IPS DF 6.9 (cell line): ENCODE data around the gene LRRC56.

Experiments used
- DNase-seq: peaks from one replicate; pipeline ENCODE4 v3.0.0-alpha.2; 2013; ENCODE audit warnings: low read depth, low spot score
- H3K27ac ChIP-seq: one replicate; pipeline ENCODE4 v1.5.1; 2013; ENCODE audit warnings: low read length, control low read depth
- H3K27me3 ChIP-seq: 2 replicates; pipeline ENCODE4 v1.6.1; 2013; ENCODE audit warnings: mild to moderate bottlenecking, low read length; ENCODE audit not compliant: control insufficient read depth, insufficient read depth
- H3K36me3 ChIP-seq: 2 replicates; pipeline ENCODE4 v1.6.1; 2013; ENCODE audit warnings: low read length; ENCODE audit not compliant: control insufficient read depth, insufficient read depth
- H3K4me1 ChIP-seq: 2 replicates; pipeline ENCODE4 v1.6.1; 2013; ENCODE audit warnings: low read length; ENCODE audit not compliant: control insufficient read depth, insufficient read depth
- H3K4me3 ChIP-seq: 2 replicates; pipeline ENCODE4 v1.5.1; 2013; ENCODE audit warnings: mild to moderate bottlenecking, low read length
- H3K9me3 ChIP-seq: 2 replicates; pipeline ENCODE4 v1.6.1; 2013; ENCODE audit warnings: low read length, inconsistent platforms; ENCODE audit not compliant: control insufficient read depth, insufficient read depth
- WGBS: extraction: QIAGEN DNeasy Blood & Tissue Kit; methylation state at CpG from one replicate; pipeline ENCODE4 v1.1.7; 2013; ENCODE audit warnings: mixed read lengths, missing lambda C conversion rate; ENCODE audit not compliant: insufficient read length, insufficient coverage; 5-methylcytosine and 5-hydroxymethylcytosine counted together

LRRC56 gene

GRCh38 chr11:492427-493226, 44.7 kb upstream of the LRRC56 start:
- Histone ChIP-seq H3K27me3 (no peaks in the 10 kb centered on the region), H3K9me3 (no peaks in the 10 kb centered on the region), H3K4me1 (no peaks in the 10 kb centered on the region; the same call in 1 of the 2 replicates), H3K4me3 (no peak overlapping the region), H3K36me3 (peaks cover 28% of the 10 kb centered on the region), H3K27ac (no peak overlapping the region)
- WGBS: no CpG with 5 or more reads among the region's 32 CpGs
- DNase-seq: no peak

- WGBS: no CpG with 5 or more reads among the region's 37 CpGs
- H3K27me3 ChIP-seq: no peaks in the 10 kb centered on the region
- no peaks in the 10 kb centered on the region for H3K9me3 ChIP-seq
- no peak overlapping the region for H3K4me3 ChIP-seq
- no peak overlapping the region for H3K27ac ChIP-seq
- DNase-seq: no peak
- H3K4me1 ChIP-seq: no peaks in the 10 kb centered on the region; the same call in 1 of the 2 replicates
- peaks cover 43% of the 10 kb centered on the region for H3K36me3 ChIP-seq
These were observed 42.4 kb upstream of the LRRC56 start for GRCh38 chr11:494761-495536.

GRCh38 chr11:495537-495931, 41.8 kb upstream of the LRRC56 start:
- Histone ChIP-seq H3K4me3 (no peak overlapping the region), H3K27me3 (no peaks in the 10 kb centered on the region), H3K9me3 (no peaks in the 10 kb centered on the region), H3K36me3 (peaks cover 43% of the 10 kb centered on the region), H3K27ac (no peak overlapping the region), H3K4me1 (no peaks in the 10 kb centered on the region; the same call in 1 of the 2 replicates)
- no peak for DNase-seq
- no CpG with 5 or more reads among the region's 10 CpGs for WGBS

- no peak for DNase-seq
- WGBS: no CpG with 5 or more reads among the region's 34 CpGs
- no peak overlapping the region for H3K27ac ChIP-seq
- no peak overlapping the region for H3K4me3 ChIP-seq
- H3K9me3 ChIP-seq: no peaks in the 10 kb centered on the region
- H3K4me1 ChIP-seq: no peaks in the 10 kb centered on the region; the same call in 1 of the 2 replicates
- peaks cover 41% of the 10 kb centered on the region for H3K36me3 ChIP-seq
- no peaks in the 10 kb centered on the region for H3K27me3 ChIP-seq
These were observed 40.3 kb upstream of the LRRC56 start for GRCh38 chr11:496834-497564.

- H3K4me3 ChIP-seq: no peak overlapping the region
- no CpG with 5 or more reads among the region's 31 CpGs for WGBS
- H3K27me3 ChIP-seq: no peaks in the 10 kb centered on the region
- H3K4me1 ChIP-seq: no peaks in the 10 kb centered on the region; the same call in 1 of the 2 replicates
- DNase-seq: no peak
- H3K9me3 ChIP-seq: no peaks in the 10 kb centered on the region
- H3K36me3 ChIP-seq: peaks cover 41% of the 10 kb centered on the region
- no peak overlapping the region for H3K27ac ChIP-seq
These were observed 39.6 kb upstream of the LRRC56 start for GRCh38 chr11:497565-498296.

GRCh38 chr11:498297-499181, 38.8 kb upstream of the LRRC56 start:
- DNase-seq: no peak
- H3K4me3 ChIP-seq: no peak overlapping the region
- H3K4me1 ChIP-seq: no peaks in the 10 kb centered on the region
- peaks cover 41% of the 10 kb centered on the region for H3K36me3 ChIP-seq
- no peaks in the 10 kb centered on the region for H3K9me3 ChIP-seq
- no peak overlapping the region for H3K27ac ChIP-seq
- no CpG with 5 or more reads among the region's 39 CpGs for WGBS
- H3K27me3 ChIP-seq: no peaks in the 10 kb centered on the region

GRCh38 chr11:499201-500076, 37.9 kb upstream of the LRRC56 start:
- no peak overlapping the region for H3K27ac ChIP-seq
- H3K27me3 ChIP-seq: no peaks in the 10 kb centered on the region
- no peaks in the 10 kb centered on the region for H3K4me1 ChIP-seq
- DNase-seq: no peak
- peaks cover 41% of the 10 kb centered on the region for H3K36me3 ChIP-seq
- no peak overlapping the region for H3K4me3 ChIP-seq
- no CpG with 5 or more reads among the region's 24 CpGs for WGBS
- no peaks in the 10 kb centered on the region for H3K9me3 ChIP-seq

GRCh38 chr11:501001-501682, 36.2 kb upstream of the LRRC56 start:
- Histone ChIP-seq H3K36me3 (peaks cover 41% of the 10 kb centered on the region), H3K9me3 (no peaks in the 10 kb centered on the region), H3K27ac (no peak overlapping the region), H3K27me3 (no peaks in the 10 kb centered on the region), H3K4me3 (no peak overlapping the region), H3K4me1 (no peaks in the 10 kb centered on the region)
- DNase-seq: no peak
- no CpG with 5 or more reads among the region's 24 CpGs for WGBS
